Fibroblast of lung (primary cell): ENCODE results near the gene CARD19.

Experiments used
- EZH2 ChIP-seq: IDR thresholded peaks from 2 replicates; pipeline ENCODE4 v1.5.1; 2012; ENCODE audit warnings: low read length, control low read depth, mild to moderate bottlenecking; ENCODE audit errors: missing control alignments
- TF ChIP-seq, protein P1 (sequence below), 2 donors: IDR thresholded peaks in 1 of 2; conservative IDR thresholded peaks in 1 of 2; 1 replicate in 1 of 2; 2 replicates in 1 of 2; pipeline ENCODE4 v1.5.1; 2011 to 2012; ENCODE audit warnings: low read length in 2 of 2, control low read depth in 1 of 2, inconsistent platforms in 1 of 2, low read depth in 1 of 2, mild to moderate bottlenecking in 1 of 2

DNA sequence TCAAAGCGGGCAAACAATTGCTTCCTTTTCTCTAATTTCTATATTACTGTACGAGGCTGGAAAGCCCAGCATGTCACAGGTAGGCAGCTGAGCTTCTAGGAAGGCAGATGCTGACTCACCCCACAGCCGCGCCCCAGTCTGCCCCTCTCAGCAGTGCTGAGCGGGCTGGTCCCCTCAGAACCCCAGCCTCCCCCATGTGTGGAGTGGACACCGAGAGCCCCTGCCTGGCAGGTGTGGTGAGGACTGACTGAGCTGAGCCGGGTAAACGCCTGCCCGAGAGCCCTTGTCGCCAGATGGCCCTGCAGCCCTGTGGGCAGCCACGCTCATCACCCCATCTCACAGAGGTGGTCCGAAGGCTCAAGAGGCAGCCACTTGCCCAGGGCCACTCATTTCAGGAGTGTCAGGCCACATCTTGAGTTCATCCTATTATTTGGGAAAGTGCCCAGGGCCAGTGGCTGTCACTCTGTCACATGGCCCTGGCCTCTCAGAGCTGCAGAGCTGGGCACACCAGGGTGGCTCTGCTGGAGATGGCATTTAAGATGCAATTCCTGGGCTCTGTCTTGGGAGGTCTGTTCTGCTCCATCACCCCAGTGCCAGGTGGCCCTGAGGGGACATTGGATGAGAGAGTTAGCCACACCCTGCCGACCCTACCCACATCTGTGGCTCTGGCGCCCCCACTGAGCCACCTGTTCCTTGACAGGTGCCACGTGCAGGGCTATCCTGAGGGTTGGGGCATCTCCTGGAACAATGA, 12.4 kb downstream of the CARD19 start:
- TF ChIP-seq, protein P1, sequence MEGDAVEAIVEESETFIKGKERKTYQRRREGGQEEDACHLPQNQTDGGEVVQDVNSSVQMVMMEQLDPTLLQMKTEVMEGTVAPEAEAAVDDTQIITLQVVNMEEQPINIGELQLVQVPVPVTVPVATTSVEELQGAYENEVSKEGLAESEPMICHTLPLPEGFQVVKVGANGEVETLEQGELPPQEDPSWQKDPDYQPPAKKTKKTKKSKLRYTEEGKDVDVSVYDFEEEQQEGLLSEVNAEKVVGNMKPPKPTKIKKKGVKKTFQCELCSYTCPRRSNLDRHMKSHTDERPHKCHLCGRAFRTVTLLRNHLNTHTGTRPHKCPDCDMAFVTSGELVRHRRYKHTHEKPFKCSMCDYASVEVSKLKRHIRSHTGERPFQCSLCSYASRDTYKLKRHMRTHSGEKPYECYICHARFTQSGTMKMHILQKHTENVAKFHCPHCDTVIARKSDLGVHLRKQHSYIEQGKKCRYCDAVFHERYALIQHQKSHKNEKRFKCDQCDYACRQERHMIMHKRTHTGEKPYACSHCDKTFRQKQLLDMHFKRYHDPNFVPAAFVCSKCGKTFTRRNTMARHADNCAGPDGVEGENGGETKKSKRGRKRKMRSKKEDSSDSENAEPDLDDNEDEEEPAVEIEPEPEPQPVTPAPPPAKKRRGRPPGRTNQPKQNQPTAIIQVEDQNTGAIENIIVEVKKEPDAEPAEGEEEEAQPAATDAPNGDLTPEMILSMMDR (conservative IDR thresholded peaks at IDR 0.05 in 1 of 2, IDR thresholded peaks at IDR 0.05 in 1 of 2; ENCODE audit: low read depth in 1 of 2, low read length in 2 of 2), result no peak
- TF ChIP-seq EZH2, result no peak
